Lower leg skin (tissue), 3 donors: ENCODE results near the gene TLE2.

Experiments used
- POLR2A ChIP-seq, 2 donors: fragments of 450-650 bp; IDR thresholded peaks; one replicate each; pipeline ENCODE4 v1.6.1; 2016 to 2017; ENCODE audit warnings: antibody characterized with exemption in 2 of 2, mild to moderate bottlenecking in 1 of 2, moderate library complexity in 1 of 2
- TF ChIP-seq, protein P1 (sequence below), 3 donors: fragments of 450-650 bp; IDR thresholded peaks; one replicate each; pipeline ENCODE4 v1.5.1; 2016; ENCODE audit warnings: antibody characterized with exemption in 3 of 3, mild to moderate bottlenecking in 3 of 3, moderate library complexity in 2 of 3

GRCh38 chr19:2983351-2984214 is 45.5 kb downstream of the TLE2 start:
- TF ChIP-seq, protein P1, sequence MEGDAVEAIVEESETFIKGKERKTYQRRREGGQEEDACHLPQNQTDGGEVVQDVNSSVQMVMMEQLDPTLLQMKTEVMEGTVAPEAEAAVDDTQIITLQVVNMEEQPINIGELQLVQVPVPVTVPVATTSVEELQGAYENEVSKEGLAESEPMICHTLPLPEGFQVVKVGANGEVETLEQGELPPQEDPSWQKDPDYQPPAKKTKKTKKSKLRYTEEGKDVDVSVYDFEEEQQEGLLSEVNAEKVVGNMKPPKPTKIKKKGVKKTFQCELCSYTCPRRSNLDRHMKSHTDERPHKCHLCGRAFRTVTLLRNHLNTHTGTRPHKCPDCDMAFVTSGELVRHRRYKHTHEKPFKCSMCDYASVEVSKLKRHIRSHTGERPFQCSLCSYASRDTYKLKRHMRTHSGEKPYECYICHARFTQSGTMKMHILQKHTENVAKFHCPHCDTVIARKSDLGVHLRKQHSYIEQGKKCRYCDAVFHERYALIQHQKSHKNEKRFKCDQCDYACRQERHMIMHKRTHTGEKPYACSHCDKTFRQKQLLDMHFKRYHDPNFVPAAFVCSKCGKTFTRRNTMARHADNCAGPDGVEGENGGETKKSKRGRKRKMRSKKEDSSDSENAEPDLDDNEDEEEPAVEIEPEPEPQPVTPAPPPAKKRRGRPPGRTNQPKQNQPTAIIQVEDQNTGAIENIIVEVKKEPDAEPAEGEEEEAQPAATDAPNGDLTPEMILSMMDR (IDR thresholded peaks at IDR 0.05) = no peak
- no peak for TF ChIP-seq POLR2A (IDR thresholded peaks at IDR 0.05)
